Gastrocnemius medialis (tissue), 4 donors: ENCODE data around the gene GTPBP2.

Source experiments
- CTCF ChIP-seq, 5 experiments: fragments of 450-650 bp in 3 of 5; fragments of 200-600 bp in 2 of 5; sonication (generic) in 2 of 5; IDR thresholded peaks in 4 of 5; conservative IDR thresholded peaks in 1 of 5; 1 replicate in 4 of 5; 2 replicates in 1 of 5; pipeline ENCODE4 v1.5.1; 2016 to 2019; ENCODE audit warnings: antibody characterized with exemption in 5 of 5, mild to moderate bottlenecking in 3 of 5, moderate library complexity in 3 of 5
- POLR2A ChIP-seq, 2 donors: fragments of 450-650 bp; IDR thresholded peaks; one replicate each; pipeline ENCODE4 v1.6.1; 2017; ENCODE audit warnings: antibody characterized with exemption in 2 of 2, mild to moderate bottlenecking in 2 of 2, moderate library complexity in 2 of 2

GRCh38 chr6:43628393-43629103 is 516 bp downstream of the GTPBP2 start:
- no peak for TF ChIP-seq CTCF (IDR thresholded peaks at IDR 0.05 in 4 of 5, conservative IDR thresholded peaks at IDR 0.05 in 1 of 5)
- TF ChIP-seq POLR2A (IDR thresholded peaks at IDR 0.05), result no peak
